Kidney (tissue), 14 donors: Measurements from ENCODE around the gene HYLS1. TPM values are rescaled to one million over a fixed set of nuclear protein-coding genes. Genes with fewer than 3 reads are reported as not detected.

Source experiments
- DNase-seq, 5 donors: peaks; one replicate each; pipeline ENCODE4 v3.0.0-alpha.2; 2013 to 2020
- FAIRE-seq: peaks from 2 replicates; lab custom pipeline; 2012; peaks lifted over from hg19 to GRCh38; lab: Jason Lieb, UNC
- H3K27ac ChIP-seq, 2 donors: one replicate each; pipeline ENCODE4 v1.7.0; 2013; ENCODE audit warnings: low read depth in 2 of 2, low read length in 2 of 2, inconsistent platforms in 1 of 2
- H3K27me3 ChIP-seq: one replicate; pipeline ENCODE4 v1.7.1; 2013; ENCODE audit warnings: low read length, inconsistent platforms; ENCODE audit not compliant: control insufficient read depth, insufficient read depth
- H3K36me3 ChIP-seq, 3 donors: one replicate each; pipeline versions ENCODE4 v1.7.0 to v1.7.1; 2013; ENCODE audit warnings: low read length in 3 of 3, control low read depth in 1 of 3, inconsistent platforms in 1 of 3; ENCODE audit not compliant: insufficient read depth in 3 of 3, control insufficient read depth in 2 of 3
- H3K4me1 ChIP-seq, 3 donors: one replicate each; pipeline versions ENCODE4 v1.7.0 to v1.7.1; 2013; ENCODE audit warnings: low read length in 3 of 3, inconsistent platforms in 1 of 3, low read depth in 1 of 3; ENCODE audit not compliant: control insufficient read depth in 2 of 3, insufficient read depth in 2 of 3
- H3K4me3 ChIP-seq, 3 donors: one replicate each; pipeline versions ENCODE4 v1.7.0 to v1.8.1; 2013; ENCODE audit warnings: low read length in 3 of 3, control low read depth in 1 of 3, inconsistent platforms in 1 of 3
- H3K9ac ChIP-seq, 3 donors: one replicate each; pipeline versions ENCODE4 v1.7.0 to v1.7.1; 2013; ENCODE audit warnings: low read length in 3 of 3, control low read depth in 1 of 3, inconsistent platforms in 1 of 3
- H3K9me3 ChIP-seq, 3 donors: one replicate each; pipeline versions ENCODE4 v1.7.0 to v1.7.1; 2013; ENCODE audit warnings: low read length in 3 of 3, control low read depth in 1 of 3, inconsistent platforms in 1 of 3; ENCODE audit not compliant: control insufficient read depth in 2 of 3, insufficient read depth in 1 of 3
- intact Hi-C: fragments of 100-400 bp; cut with DNase I; formaldehyde crosslinking; loops from one replicate; pipeline ENCODE4 v1.11.1; 2022
- polyA plus RNA-seq: library from polyadenylated mRNA; stranded (reverse); fragments of 350-450 nt; fragmentation: Illumina TruSeq; extraction: RNeasy Lipid Tissue Mini Kit (QIAGEN cat#74804); gene quantifications from one replicate; pipeline ENCODE4 v1.2.3, GENCODE V29; 2014; ENCODE audit warnings: low read depth, low replicate concordance; ENCODE audit not compliant: insufficient read depth
- total RNA-seq: library from RNA; stranded (reverse); fragmentation: NEBNext Ultra II Directional; extraction: Animal tissue kit (Norgen Biotek cat#: 25700); gene quantifications from one replicate; pipeline ENCODE4 v1.2.1, GENCODE V29; 2021
- TF ChIP-seq, protein P1 (sequence below): IDR thresholded peaks from 3 replicates; pipeline ENCODE4 v1.5.1; 2012; ENCODE audit warnings: mild to moderate bottlenecking, moderate library complexity, borderline replicate concordance; ENCODE audit not compliant: insufficient read depth; ENCODE audit errors: extremely low read depth
- donor health status: control.
- donor health status: control.
- donor health status: control.
- donor health status: control.
- donor health status: control.
- donor health status: DM: yes; HTN: yes; CAD: no.
- donor health status: Normal renal cell carcinoma (clear cell type).

The HYLS1 gene
- total and polyA plus RNA-seq, 2 donors from 2014 or later: 3.0 to 4.9 TPM

DNA sequence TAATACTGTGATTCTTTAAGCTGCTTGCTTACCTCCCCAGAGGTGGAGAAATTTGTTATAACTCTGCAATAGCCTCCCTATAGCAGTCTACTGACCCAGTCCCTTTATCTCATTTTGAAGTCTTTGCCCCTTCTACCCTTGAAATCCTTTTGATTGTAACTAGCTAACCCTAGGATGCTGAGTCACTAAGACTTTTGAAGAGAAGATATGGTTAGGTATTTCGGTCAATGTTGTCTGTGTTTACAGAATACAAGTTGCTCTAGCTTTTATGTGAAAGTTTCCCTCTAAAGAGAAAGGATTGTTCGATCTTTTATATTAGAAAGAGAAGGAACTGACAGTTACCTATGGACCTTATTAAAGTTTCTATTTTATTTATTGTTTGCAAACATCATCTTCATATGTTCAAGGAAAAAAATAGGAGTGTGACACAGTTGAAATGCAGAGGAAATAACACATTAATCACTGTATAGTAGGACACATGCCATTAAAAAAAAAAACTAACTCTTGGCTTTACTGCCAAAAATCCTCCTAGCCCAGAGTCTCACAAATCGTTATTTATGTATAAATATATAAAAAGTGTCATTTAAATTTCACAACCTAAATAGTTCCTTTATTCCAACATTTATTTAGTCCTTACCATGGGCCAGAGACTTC is 3.1 kb downstream of the HYLS1 start:
- FAIRE-seq (no peak), DNase-seq (no peak)
- Histone ChIP-seq H3K9ac (no peak overlapping the region), H3K9me3 (no peaks in the 10 kb centered on the region), H3K4me3 (no peak overlapping the region), H3K36me3 (peaks cover 0 to 7% (median 4%) of the 10 kb centered on the region in 3 donors), H3K4me1 (peaks cover 0 to 2% (median 0%) of the 10 kb centered on the region in 3 donors), H3K27ac (no peak overlapping the region), H3K27me3 (no peaks in the 10 kb centered on the region)
- TF ChIP-seq, protein P1, sequence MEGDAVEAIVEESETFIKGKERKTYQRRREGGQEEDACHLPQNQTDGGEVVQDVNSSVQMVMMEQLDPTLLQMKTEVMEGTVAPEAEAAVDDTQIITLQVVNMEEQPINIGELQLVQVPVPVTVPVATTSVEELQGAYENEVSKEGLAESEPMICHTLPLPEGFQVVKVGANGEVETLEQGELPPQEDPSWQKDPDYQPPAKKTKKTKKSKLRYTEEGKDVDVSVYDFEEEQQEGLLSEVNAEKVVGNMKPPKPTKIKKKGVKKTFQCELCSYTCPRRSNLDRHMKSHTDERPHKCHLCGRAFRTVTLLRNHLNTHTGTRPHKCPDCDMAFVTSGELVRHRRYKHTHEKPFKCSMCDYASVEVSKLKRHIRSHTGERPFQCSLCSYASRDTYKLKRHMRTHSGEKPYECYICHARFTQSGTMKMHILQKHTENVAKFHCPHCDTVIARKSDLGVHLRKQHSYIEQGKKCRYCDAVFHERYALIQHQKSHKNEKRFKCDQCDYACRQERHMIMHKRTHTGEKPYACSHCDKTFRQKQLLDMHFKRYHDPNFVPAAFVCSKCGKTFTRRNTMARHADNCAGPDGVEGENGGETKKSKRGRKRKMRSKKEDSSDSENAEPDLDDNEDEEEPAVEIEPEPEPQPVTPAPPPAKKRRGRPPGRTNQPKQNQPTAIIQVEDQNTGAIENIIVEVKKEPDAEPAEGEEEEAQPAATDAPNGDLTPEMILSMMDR: no peak
- intact Hi-C loops: no loop called here

DNA sequence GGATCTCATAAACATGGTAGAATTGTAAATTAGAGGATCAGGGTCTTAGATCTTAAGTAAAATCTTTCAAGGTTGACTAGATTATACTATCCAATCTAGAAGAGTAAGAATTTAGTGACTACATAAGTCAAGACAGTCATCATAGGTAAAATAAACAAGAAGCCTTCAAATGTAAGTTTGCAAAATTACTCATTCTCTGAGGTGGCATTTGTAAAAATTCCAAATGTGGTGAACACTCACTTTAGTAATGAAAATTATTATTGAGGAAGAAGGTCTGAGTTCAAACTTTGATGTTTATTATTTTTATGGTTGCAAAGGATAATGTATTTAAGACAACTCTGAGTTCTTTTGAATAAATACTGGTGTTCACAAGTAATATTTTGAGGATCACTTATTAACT is 4.6 kb downstream of the HYLS1 start:
- peaks cover 0 to 2% (median 0%) of the 10 kb centered on the region in 3 donors for H3K4me1 ChIP-seq
- H3K36me3 ChIP-seq: peaks cover 0 to 7% (median 7%) of the 10 kb centered on the region in 3 donors
- FAIRE-seq: no peak

DNA sequence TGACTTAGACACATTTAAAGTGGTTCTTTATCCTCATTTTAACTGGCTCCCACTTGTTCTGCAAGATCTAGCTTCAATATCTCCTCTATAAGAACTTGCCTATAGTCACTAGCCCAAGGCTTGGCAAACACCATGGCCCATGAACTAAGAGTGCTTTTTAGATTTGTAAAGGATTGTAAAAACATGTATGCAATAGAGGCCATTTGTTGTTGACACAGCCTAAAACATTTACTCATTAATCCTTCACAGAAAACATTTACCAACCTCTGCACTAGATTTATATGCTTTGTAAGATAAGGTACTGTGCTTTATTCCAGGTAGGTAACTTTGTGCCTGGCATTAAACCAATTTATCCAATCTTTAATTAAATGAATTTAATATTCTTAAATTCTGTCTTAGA is 5.5 kb downstream of the HYLS1 start:
- FAIRE-seq (no peak), DNase-seq (no peak)
- TF ChIP-seq, protein P1: no peak
- no peak overlapping the region for H3K27ac ChIP-seq
- H3K4me1 ChIP-seq: peaks cover 0 to 2% (median 0%) of the 10 kb centered on the region in 3 donors
- H3K9ac ChIP-seq: no peak overlapping the region
- H3K36me3 ChIP-seq: peaks cover 0 to 7% (median 7%) of the 10 kb centered on the region in 3 donors
- no peaks in the 10 kb centered on the region for H3K9me3 ChIP-seq
- H3K4me3 ChIP-seq: no peak overlapping the region
- H3K27me3 ChIP-seq: no peaks in the 10 kb centered on the region
- intact Hi-C loops: no loop called here

More for the DNA sequence above, 4.6 kb downstream of the HYLS1 start:
- Histone ChIP-seq H3K27me3 (no peaks in the 10 kb centered on the region), H3K27ac (no peak overlapping the region), H3K9me3 (no peaks in the 10 kb centered on the region), H3K9ac (no peak overlapping the region), H3K4me3 (no peak overlapping the region)
- no peak for DNase-seq
- TF ChIP-seq, protein P1: no peak
- intact Hi-C loops: no loop called here
